GM12874 (cell line): ENCODE measurements around the gene DBP.

Source experiments
- TF ChIP-seq, protein P1 (sequence below): IDR thresholded peaks from 2 replicates; pipeline ENCODE4 v1.5.1; 2011; ENCODE audit warnings: low read depth, mild to moderate bottlenecking, control low read depth, low read length, moderate library complexity; ENCODE audit not compliant: insufficient read depth

The DBP gene

DNA sequence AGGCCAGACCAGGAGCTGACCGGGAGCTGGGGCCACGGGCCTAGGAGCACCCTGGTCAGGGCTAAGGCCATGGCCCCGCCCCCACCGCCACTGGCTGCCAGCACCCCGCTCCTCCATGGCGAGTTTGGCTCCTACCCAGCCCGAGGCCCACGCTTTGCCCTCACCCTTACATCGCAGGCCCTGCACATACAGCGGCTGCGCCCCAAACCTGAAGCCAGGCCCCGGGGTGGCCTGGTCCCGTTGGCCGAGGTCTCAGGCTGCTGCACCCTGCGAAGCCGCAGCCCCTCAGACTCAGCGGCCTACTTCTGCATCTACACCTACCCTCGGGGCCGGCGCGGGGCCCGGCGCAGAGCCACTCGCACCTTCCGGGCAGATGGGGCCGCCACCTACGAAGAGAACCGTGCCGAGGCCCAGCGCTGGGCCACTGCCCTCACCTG lies 11.3 kb downstream of the DBP start:
- TF ChIP-seq, protein P1, sequence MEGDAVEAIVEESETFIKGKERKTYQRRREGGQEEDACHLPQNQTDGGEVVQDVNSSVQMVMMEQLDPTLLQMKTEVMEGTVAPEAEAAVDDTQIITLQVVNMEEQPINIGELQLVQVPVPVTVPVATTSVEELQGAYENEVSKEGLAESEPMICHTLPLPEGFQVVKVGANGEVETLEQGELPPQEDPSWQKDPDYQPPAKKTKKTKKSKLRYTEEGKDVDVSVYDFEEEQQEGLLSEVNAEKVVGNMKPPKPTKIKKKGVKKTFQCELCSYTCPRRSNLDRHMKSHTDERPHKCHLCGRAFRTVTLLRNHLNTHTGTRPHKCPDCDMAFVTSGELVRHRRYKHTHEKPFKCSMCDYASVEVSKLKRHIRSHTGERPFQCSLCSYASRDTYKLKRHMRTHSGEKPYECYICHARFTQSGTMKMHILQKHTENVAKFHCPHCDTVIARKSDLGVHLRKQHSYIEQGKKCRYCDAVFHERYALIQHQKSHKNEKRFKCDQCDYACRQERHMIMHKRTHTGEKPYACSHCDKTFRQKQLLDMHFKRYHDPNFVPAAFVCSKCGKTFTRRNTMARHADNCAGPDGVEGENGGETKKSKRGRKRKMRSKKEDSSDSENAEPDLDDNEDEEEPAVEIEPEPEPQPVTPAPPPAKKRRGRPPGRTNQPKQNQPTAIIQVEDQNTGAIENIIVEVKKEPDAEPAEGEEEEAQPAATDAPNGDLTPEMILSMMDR = no peak

DNA sequence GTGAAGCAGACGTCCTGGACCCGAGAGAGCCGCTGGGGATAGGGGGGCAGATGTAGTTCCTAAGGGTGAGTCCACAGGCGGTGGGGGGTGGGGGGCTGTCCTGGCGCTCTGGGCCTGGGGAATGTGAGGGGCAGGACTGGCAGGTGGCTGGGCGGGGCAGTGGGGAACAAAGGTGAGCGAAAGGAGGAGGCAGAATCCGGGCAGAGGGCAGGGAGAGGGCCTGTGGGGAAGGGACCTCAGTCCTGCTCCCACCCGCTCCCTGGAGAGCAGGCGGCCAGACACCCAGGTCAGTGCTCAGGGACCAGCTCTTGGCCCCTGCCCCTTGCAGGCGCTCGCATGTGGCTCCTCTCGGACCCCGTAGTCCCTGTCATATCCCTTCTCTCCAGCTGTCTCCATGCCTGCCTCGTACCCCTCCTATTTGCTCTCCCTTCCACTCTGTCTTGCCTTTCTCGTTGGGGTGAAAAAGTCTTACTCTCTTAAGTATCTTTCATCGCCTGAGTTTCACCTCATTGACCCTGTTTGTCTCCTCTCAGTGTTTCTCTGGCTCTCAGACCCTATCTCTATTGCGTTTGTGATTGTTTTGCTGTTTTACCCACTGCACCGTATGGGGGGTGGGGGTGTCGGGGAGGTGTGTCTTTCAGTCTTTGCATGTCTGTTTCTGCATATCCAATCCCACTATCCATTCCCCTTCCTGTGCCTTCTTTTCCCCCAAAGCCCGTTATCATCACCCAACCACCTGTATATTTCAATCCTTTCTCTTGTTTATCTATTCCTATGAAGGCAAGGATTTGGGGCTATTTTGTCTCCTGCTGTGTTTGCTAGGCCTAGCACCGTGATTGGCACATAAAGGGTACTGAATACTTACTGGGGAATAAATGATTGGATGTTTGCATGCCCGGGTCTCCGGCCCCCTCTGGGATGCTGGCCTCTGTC lies 12.1 kb downstream of the DBP start:
- TF ChIP-seq, protein P1 = no peak

DNA sequence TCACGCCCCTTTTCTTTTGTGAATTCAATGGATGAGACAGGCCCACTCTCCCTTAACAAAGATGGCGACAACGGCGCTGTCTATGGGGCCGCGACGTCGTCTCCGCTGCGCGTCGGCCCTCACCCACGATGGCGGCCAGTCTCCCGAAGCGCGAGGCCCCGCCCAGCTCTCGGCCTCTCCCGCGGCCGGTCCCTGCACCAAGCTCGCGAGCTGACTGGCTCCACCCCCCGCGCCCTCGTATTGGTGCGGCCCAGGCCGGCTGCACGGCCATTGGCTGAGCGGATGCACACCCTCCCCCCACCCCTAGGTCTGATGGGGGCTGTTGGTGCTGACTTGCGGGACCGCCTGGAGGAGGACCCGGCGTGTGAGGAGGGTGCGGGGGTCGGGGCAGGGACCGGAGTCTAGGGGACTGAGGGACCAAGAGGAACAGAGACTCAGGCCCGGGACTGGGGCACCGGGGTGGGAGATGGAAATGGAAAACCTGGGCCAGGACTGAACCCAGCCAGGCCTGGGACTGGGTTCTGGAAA lies 13.0 kb downstream of the DBP start:
- TF ChIP-seq, protein P1 = no peak

DNA sequence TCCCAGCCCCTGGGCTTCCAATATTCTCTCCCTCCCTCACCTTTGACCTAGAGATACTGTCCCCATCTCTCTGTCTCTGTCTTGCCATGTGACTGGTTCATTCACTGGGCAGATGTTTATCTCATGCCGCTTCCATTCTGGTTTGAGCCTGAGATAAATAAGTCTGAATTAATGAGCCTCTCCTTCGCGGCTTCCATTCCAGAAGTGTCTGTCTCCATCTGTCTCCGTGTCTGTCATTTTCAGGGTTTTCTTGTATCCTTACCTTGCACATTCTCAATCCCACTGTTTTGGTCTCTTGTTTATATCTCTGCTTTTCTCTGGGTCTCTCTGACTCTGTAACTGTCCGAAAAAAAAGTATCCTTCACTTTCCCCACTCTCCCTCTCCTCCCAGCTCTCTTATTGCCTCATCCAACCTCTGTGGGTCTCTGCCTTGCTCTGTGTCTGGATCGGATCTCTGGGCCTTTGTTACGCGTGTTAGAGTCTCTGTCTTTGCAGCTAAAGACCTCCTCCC lies 13.6 kb downstream of the DBP start:
- TF ChIP-seq, protein P1 = no peak

DNA sequence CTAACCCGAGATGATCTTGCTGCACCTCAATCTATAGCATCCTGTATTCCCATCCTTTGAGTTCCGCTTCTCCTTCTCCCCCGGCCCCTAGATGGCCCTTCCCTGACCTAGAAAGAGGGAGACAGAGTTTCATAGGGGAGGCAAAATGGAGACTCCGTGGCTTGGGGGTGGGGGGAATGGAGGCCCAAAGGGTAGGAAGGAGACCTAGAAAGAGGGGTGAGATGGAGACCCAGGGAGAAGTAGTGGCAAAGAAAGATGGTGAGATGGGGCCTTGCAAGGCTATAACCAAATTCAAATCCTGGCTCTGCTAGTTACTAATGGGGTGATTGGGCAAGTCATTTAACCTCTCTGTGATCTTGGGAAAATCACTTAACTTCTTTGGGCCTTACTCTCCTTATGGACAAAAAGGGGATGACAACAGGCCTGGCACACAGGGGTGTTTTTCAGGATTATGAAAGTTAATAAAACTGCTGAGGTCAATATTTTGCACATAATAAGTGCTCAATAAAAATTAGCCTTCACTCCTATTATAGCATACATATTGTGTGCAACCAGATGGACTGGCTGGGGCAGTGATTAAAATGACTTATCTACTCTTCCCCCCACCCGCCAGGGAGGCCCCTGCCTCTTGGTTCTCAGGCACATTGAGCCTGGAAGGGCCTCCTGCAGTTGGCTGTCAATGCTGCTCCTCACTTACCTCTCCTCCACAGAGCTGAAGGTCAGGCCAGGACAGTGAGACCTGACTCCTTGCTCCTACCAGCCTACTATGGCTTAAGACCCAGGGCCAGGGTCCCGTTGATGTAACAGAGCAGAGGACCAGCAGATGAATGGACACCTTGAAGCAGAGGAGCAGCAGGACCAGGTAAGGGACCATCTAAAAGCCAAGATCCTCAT lies 17.2 kb downstream of the DBP start:
- TF ChIP-seq, protein P1 = no peak

DNA sequence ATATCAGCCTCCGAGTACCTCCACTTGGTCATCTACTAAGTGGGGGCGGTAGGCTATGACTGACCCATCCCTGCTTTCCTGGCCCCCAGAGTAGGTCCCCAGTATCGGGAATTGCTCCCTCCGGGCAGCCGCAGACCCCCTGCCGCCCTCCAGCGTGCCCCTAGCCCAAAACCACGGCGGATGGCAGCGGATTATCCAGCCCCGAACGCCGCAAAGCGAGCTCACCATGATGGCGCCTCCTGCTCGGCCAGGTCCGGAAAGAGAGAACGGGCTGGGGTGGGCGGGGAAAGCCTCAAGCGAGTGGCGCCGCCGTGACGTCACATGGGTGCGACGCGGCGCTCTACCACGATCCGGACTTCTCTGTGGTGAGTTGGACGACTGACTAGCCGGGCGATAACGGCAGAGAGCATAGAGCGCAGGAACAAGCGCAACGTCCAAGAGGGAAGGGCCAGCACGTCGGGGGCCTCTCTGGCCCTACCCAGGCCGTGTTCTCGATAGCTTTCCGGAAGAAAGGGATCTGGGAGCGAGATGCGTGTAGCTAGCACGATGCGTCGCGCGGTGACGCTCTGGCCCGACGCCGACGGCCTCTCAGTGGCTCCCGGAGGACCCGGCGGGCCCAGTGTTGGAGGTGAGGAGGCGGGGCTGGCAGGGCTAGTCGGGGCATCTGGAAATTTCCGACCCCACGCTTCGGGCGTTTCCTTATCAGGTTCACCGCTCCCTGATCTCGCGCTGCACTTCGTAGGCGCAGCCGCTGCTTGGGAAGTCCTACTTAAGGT lies 18.1 kb downstream of the DBP start, which contains the start of the genes RPL18 and SPHK2:
TSS of gene RPL18 (minus strand) at position 263 of the 776 bp plus-strand sequence. CDS start at position 228, 35 bp downstream.
TSS of gene SPHK2 (plus strand) at position 591 of the 776 bp plus-strand sequence. CDS start 1,009 bp downstream, outside the sequence.
- TF ChIP-seq, protein P1 = no peak
